ENCODE results near the gene PPP2R3A. TPM values are rescaled to one million over a fixed set of nuclear protein-coding genes. Genes with fewer than 3 reads are reported as not detected.

Gene PPP2R3A
- total RNA-seq, 4 donors from 2014 or later: 16.8 to 30.3 (median 25.6) TPM

GRCh38 chr3:135966271-135966961 is 888 bp downstream of the PPP2R3A start:
- ATAC-seq: peak; percentile 25 to 31
- peaks cover 46 to 58% of the 10 kb centered on the region in 2 donors for H3K4me1 ChIP-seq
- in situ Hi-C loops (cut with MboI; ENCODE audit: low sequenced_read_pairs in 4 of 4): no loop called here

GRCh38 chr3:135966962-135967274 is 1.4 kb downstream of the PPP2R3A start:
- in situ Hi-C loops (cut with MboI; ENCODE audit: low sequenced_read_pairs in 4 of 4) (no loop called here), intact Hi-C loops (cut with DNase I; ENCODE audit: low total_unique reads) (loop anchor here (2.0 to 5.0 kb wide), 4 partner anchors 24 to 830 kb away; partner anchors contain the start of gene MSL2)
- peak overlapping the region; percentile 82 to 98 (median 96) for H3K27ac ChIP-seq
- H3K9me3 ChIP-seq: no peaks in the 10 kb centered on the region
- peaks cover 46 to 59% of the 10 kb centered on the region in 2 donors for H3K4me1 ChIP-seq
- DNase-seq: no peak
- H3K27me3 ChIP-seq: no peaks in the 10 kb centered on the region
- TF ChIP-seq CTCF (IDR thresholded peaks at IDR 0.05 in 4 of 5, conservative IDR thresholded peaks at IDR 0.05 in 1 of 5): no peak
- TF ChIP-seq POLR2A (IDR thresholded peaks at IDR 0.05): no peak
- no peak for ATAC-seq
- H3K4me3 ChIP-seq: peak overlapping the region; percentile 65 to 90 (median 85)
- H3K36me3 ChIP-seq: no peaks in the 10 kb centered on the region

More at GRCh38 chr3:135966271-135966961, 888 bp downstream of the PPP2R3A start:
- no peaks in the 10 kb centered on the region for H3K36me3 ChIP-seq
- no peak for DNase-seq
- H3K27ac ChIP-seq: peak overlapping the region; percentile 82 to 98 (median 96)
- intact Hi-C loops (cut with DNase I; ENCODE audit: low total_unique reads): loop anchor here (2.0 to 5.0 kb wide), 4 partner anchors 24 to 829 kb away; partner anchors contain the start of gene MSL2
- H3K4me3 ChIP-seq: peak overlapping the region; percentile 65 to 90 (median 85)
- TF ChIP-seq POLR2A (IDR thresholded peaks at IDR 0.05): no peak
- no peak for TF ChIP-seq CTCF (IDR thresholded peaks at IDR 0.05 in 4 of 5, conservative IDR thresholded peaks at IDR 0.05 in 1 of 5)
- no peaks in the 10 kb centered on the region for H3K9me3 ChIP-seq
- no peaks in the 10 kb centered on the region for H3K27me3 ChIP-seq

- ATAC-seq: peak in 1 of 2 donors; percentile 26
- intact Hi-C loops (cut with DNase I; ENCODE audit: low total_unique reads): loop anchor here (2.0 to 5.0 kb wide), 4 partner anchors 23 to 831 kb away; partner anchors contain the start of gene MSL2
- H3K9me3 ChIP-seq: no peaks in the 10 kb centered on the region
- DNase-seq: no peak
- H3K27ac ChIP-seq: peak overlapping the region; percentile 82 to 98 (median 96)
- peaks cover 46 to 69% of the 10 kb centered on the region in 2 donors for H3K4me1 ChIP-seq
- TF ChIP-seq POLR2A (IDR thresholded peaks at IDR 0.05) (no peak), CTCF (IDR thresholded peaks at IDR 0.05 in 4 of 5, conservative IDR thresholded peaks at IDR 0.05 in 1 of 5) (no peak)
- no peaks in the 10 kb centered on the region for H3K36me3 ChIP-seq
- H3K4me3 ChIP-seq: peak overlapping the region in 3 of 4 donors; percentile 8 to 89 (median 81)
- in situ Hi-C loops (cut with MboI; ENCODE audit: low sequenced_read_pairs in 4 of 4): no loop called here
- H3K27me3 ChIP-seq: no peaks in the 10 kb centered on the region
These were observed 2.3 kb downstream of the PPP2R3A start for GRCh38 chr3:135967867-135968266.

GRCh38 chr3:135970506-135971116 is 5.1 kb downstream of the PPP2R3A start:
- DNase-seq (no peak), ATAC-seq (no peak)
- H3K36me3 ChIP-seq: no peaks in the 10 kb centered on the region
- in situ Hi-C loops (cut with MboI; ENCODE audit: low sequenced_read_pairs in 4 of 4) (no loop called here), intact Hi-C loops (cut with DNase I; ENCODE audit: low total_unique reads) (no loop called here)
- H3K4me1 ChIP-seq: peaks cover 62 to 72% of the 10 kb centered on the region in 2 donors
- no peaks in the 10 kb centered on the region for H3K9me3 ChIP-seq
- H3K27ac ChIP-seq: no peak overlapping the region
- H3K4me3 ChIP-seq: no peak overlapping the region
- H3K27me3 ChIP-seq: no peaks in the 10 kb centered on the region
- TF ChIP-seq CTCF (IDR thresholded peaks at IDR 0.05 in 4 of 5, conservative IDR thresholded peaks at IDR 0.05 in 1 of 5): no peak
- no peak for TF ChIP-seq POLR2A (IDR thresholded peaks at IDR 0.05)

Data from gastrocnemius medialis (tissue), 4 donors.